B cell (primary cell): ENCODE data around the gene SRRM2. TPM values are rescaled to one million over a fixed set of nuclear protein-coding genes. Genes with fewer than 3 reads are reported as not detected.

ENCODE experiments used
- ATAC-seq: fragments of 200-7000 bp; cut with Tn5 transposase; one replicate; pipeline ENCODE4 v1.10.0; 2021; ENCODE audit warnings: low read depth, mild to moderate bottlenecking, moderate number of reproducible peaks, moderate library complexity
- CTCF ChIA-PET: fragments of 350-600 bp; sonication (Branson Sonifier 250); formaldehyde crosslinking; loops from one replicate; lab custom pipeline; 2021; ENCODE audit warnings: antibody characterized with exemption, inconsistent platforms; lab: Charles Lee
- POLR2A ChIA-PET: fragments of 350-600 bp; sonication (Branson Sonifier 250); formaldehyde crosslinking; loops from one replicate; lab custom pipeline; 2021; ENCODE audit warnings: antibody characterized with exemption; lab: Charles Lee
- DNase-seq: peaks from one replicate; pipeline ENCODE4 v3.0.0; 2013
- H2AFZ ChIP-seq: 2 replicates; pipeline ENCODE4 v1.6.1; 2012; ENCODE audit warnings: mild to moderate bottlenecking, low read depth, low read length; ENCODE audit not compliant: insufficient read depth, poor library complexity, severe bottlenecking
- H3K27ac ChIP-seq, 2 donors: 1 replicate in 1 of 2; 2 replicates in 1 of 2; pipeline ENCODE4 v1.5.1; 2012 to 2013; ENCODE audit warnings: low read length in 2 of 2, mild to moderate bottlenecking in 2 of 2, moderate library complexity in 1 of 2
- H3K27me3 ChIP-seq, 4 experiments: fragments of 200-600 bp in 1 of 4; sonication (generic) in 1 of 4; replicated peaks in 1 of 4; 1 replicate in 2 of 4; 2 replicates in 2 of 4; pipeline versions ENCODE4 v1.6.1 to v1.7.0; 2013 to 2016; ENCODE audit warnings: low read length in 3 of 4, mild to moderate bottlenecking in 2 of 4, mixed read lengths in 1 of 4, moderate library complexity in 1 of 4; ENCODE audit not compliant: insufficient read depth in 4 of 4, control insufficient read depth in 3 of 4; ENCODE audit errors: control extremely low read depth in 1 of 4
- H3K36me3 ChIP-seq, 2 experiments: replicated peaks in 1 of 2; 1 replicate in 1 of 2; 2 replicates in 1 of 2; pipeline versions ENCODE4 v1.6.1 to v1.7.1; 2013; ENCODE audit warnings: low read length in 1 of 2; ENCODE audit not compliant: insufficient read depth in 2 of 2, control insufficient read depth in 1 of 2; ENCODE audit errors: control extremely low read depth in 1 of 2, extremely low read depth in 1 of 2
- H3K4me1 ChIP-seq, 2 donors: fragments of 200-600 bp in 1 of 2; sonication (generic) in 1 of 2; 1 replicate in 1 of 2; 2 replicates in 1 of 2; pipeline versions ENCODE4 v1.5.1 to v1.6.1; 2013 to 2017; ENCODE audit warnings: low read length in 2 of 2; ENCODE audit not compliant: control insufficient read depth in 2 of 2, insufficient read depth in 2 of 2
- H3K4me2 ChIP-seq: replicated peaks from 2 replicates; pipeline ENCODE3; 2012; ENCODE audit warnings: mild to moderate bottlenecking, low read depth, low read length; ENCODE audit not compliant: poor library complexity, severe bottlenecking
- H3K4me3 ChIP-seq, 5 experiments: fragments of 200-600 bp in 1 of 5; sonication (generic) in 1 of 5; 1 replicate in 3 of 5; 2 replicates in 2 of 5; pipeline versions ENCODE4 v1.5.1 to v1.7.0; 2011 to 2016; ENCODE audit warnings: low read length in 4 of 5, mild to moderate bottlenecking in 4 of 5, low read depth in 2 of 5, control low read depth in 1 of 5, moderate library complexity in 1 of 5; ENCODE audit not compliant: insufficient read depth in 1 of 5; ENCODE audit errors: control extremely low read depth in 1 of 5, extremely low read depth in 1 of 5
- H3K79me2 ChIP-seq: fragments of 200-600 bp; sonication (generic); one replicate; pipeline ENCODE4 v1.6.0; 2016; ENCODE audit warnings: low read length; ENCODE audit not compliant: control insufficient read depth, insufficient read depth
- H3K9ac ChIP-seq: fragments of 200-600 bp; sonication (generic); 2 replicates; pipeline ENCODE4 v1.6.1; 2017; ENCODE audit warnings: mild to moderate bottlenecking, low read length, moderate library complexity
- H3K9me3 ChIP-seq, 3 donors: one replicate each; pipeline versions ENCODE4 v1.6.1 to v1.7.1; 2013; ENCODE audit warnings: low read length in 2 of 3; ENCODE audit not compliant: control insufficient read depth in 2 of 3, insufficient read depth in 1 of 3; ENCODE audit errors: control extremely low read depth in 1 of 3
- H4K20me1 ChIP-seq: 2 replicates; pipeline ENCODE4 v1.6.0; 2012; ENCODE audit warnings: mild to moderate bottlenecking, low read length; ENCODE audit not compliant: insufficient read depth, control insufficient read depth, poor library complexity, severe bottlenecking
- H3K27ac Mint-ChIP-seq: one replicate; pipeline ENCODE4 v1.8.0; 2021; ENCODE audit warnings: mixed read lengths
- H3K27me3 Mint-ChIP-seq: one replicate; pipeline ENCODE4 v1.8.0; 2021; ENCODE audit warnings: mixed read lengths
- H3K4me1 Mint-ChIP-seq: one replicate; pipeline ENCODE4 v1.8.0; 2021; ENCODE audit warnings: mixed read lengths
- H3K4me3 Mint-ChIP-seq: one replicate; pipeline ENCODE4 v1.8.0; 2021; ENCODE audit warnings: mixed read lengths
- H3K9me3 Mint-ChIP-seq: one replicate; pipeline ENCODE4 v1.8.0; 2022; ENCODE audit warnings: mixed read lengths; ENCODE audit not compliant: insufficient read depth
- EZH2 ChIP-seq: IDR thresholded peaks from 2 replicates; pipeline ENCODE4 v1.6.1; 2012; ENCODE audit warnings: borderline replicate concordance, low read depth, mild to moderate bottlenecking, moderate library complexity, low read length; ENCODE audit not compliant: insufficient read depth, poor library complexity, severe bottlenecking
- WGBS: methylation state at CpG from one replicate; pipeline ENCODE4 v1.1.5; 2013; ENCODE audit warnings: missing lambda C conversion rate; ENCODE audit not compliant: insufficient coverage; 5-methylcytosine and 5-hydroxymethylcytosine counted together
- intact Hi-C: fragments of 100-400 bp; cut with micrococcal nuclease; formaldehyde crosslinking; loops from one replicate; pipeline ENCODE4 v1.10.0; 2022
- polyA plus RNA-seq: library from polyadenylated mRNA; depleted of rRNA; stranded (reverse); fragments of >200 nt; gene quantifications from 2 replicates; pipeline ENCODE4 v1.2.3, GENCODE V29; 2012
- total RNA-seq, 2 donors: library from RNA; stranded (reverse); fragments of 120-200 nt in 1 of 2; gene quantifications; 1 replicate in 1 of 2; 2 replicates in 1 of 2; pipeline versions ENCODE4 v1.2.3 to v1.2.4, GENCODE V29; 2013 to 2022
- TF ChIP-seq, protein P1 (sequence below): fragments of 200-600 bp; IDR thresholded peaks from one replicate; pipeline ENCODE4 v1.8.0; 2022; ENCODE audit warnings: antibody characterized with exemption, mild to moderate bottlenecking

SRRM2 gene
- total and polyA plus RNA-seq, 2 donors (not counting 1 experiment from before 2014, with no cell fraction given): 1,485 to 1,879 TPM

- no peaks in the 10 kb centered on the region for H3K36me3 ChIP-seq
- no peak for ATAC-seq
- ChIA-PET CTCF (no interaction called here), POLR2A (interaction anchor here (0.6 kb wide), 1 partner anchor 1011 kb away, joined by 3 read pairs; no protein-coding TSS in a partner anchor)
- Mint-ChIP-seq H3K27ac (no peak overlapping the region), H3K9me3 (no peaks in the 10 kb centered on the region), H3K4me3 (peak overlapping the region; percentile 37), H3K4me1 (peaks cover 10% of the 10 kb centered on the region), H3K27me3 (peaks cover 4% of the 10 kb centered on the region)
- peaks cover 0 to 3% (median 0%) of the 10 kb centered on the region in 3 donors for H3K9me3 ChIP-seq
- H3K4me3 ChIP-seq: no peak overlapping the region
- intact Hi-C loops: no loop called here
- H3K79me2 ChIP-seq: no peaks in the 10 kb centered on the region
- no peak overlapping the region for H2AFZ ChIP-seq
- TF ChIP-seq EZH2: no peak
- no peak overlapping the region for H3K27ac ChIP-seq
- DNase-seq: no peak
- no peaks in the 10 kb centered on the region for H3K27me3 ChIP-seq
- peaks cover 7 to 22% of the 10 kb centered on the region in 2 donors for H3K4me1 ChIP-seq
- 58% methylated on average over 10 of the region's 21 CpGs for WGBS
- H4K20me1 ChIP-seq: peaks cover 3% of the 10 kb centered on the region
- no peak overlapping the region for H3K9ac ChIP-seq
- no peak overlapping the region for H3K4me2 ChIP-seq
Measured at GRCh38 chr16:2717383-2718263, 34.8 kb upstream of the SRRM2 start.

GRCh38 chr16:2719328-2720063, 32.9 kb upstream of the SRRM2 start:
- H3K27ac Mint-ChIP-seq: peak overlapping the region; percentile 15

More at GRCh38 chr16:2719328-2720063, 32.9 kb upstream of the SRRM2 start:
- Histone ChIP-seq H3K79me2 (no peaks in the 10 kb centered on the region), H2AFZ (no peak overlapping the region), H3K9ac (no peak overlapping the region), H3K27ac (no peak overlapping the region), H3K4me2 (no peak overlapping the region), H3K4me1 (peaks cover 7 to 22% of the 10 kb centered on the region in 2 donors), H3K9me3 (no peaks in the 10 kb centered on the region), H4K20me1 (peaks cover 3% of the 10 kb centered on the region), H3K4me3 (no peak overlapping the region), H3K27me3 (peaks cover 0 to 3% (median 0%) of the 10 kb centered on the region in 4 experiments), H3K36me3 (no peaks in the 10 kb centered on the region)
- intact Hi-C loops: loop anchor here (2.0 kb wide), 1 partner anchor 57 kb away; the partner anchor contains the start of gene ELOB
- 94% methylated on average over 16 of the region's 16 CpGs for WGBS
- TF ChIP-seq, protein P1, sequence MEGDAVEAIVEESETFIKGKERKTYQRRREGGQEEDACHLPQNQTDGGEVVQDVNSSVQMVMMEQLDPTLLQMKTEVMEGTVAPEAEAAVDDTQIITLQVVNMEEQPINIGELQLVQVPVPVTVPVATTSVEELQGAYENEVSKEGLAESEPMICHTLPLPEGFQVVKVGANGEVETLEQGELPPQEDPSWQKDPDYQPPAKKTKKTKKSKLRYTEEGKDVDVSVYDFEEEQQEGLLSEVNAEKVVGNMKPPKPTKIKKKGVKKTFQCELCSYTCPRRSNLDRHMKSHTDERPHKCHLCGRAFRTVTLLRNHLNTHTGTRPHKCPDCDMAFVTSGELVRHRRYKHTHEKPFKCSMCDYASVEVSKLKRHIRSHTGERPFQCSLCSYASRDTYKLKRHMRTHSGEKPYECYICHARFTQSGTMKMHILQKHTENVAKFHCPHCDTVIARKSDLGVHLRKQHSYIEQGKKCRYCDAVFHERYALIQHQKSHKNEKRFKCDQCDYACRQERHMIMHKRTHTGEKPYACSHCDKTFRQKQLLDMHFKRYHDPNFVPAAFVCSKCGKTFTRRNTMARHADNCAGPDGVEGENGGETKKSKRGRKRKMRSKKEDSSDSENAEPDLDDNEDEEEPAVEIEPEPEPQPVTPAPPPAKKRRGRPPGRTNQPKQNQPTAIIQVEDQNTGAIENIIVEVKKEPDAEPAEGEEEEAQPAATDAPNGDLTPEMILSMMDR: no peak
- no peak for TF ChIP-seq EZH2
- ChIA-PET CTCF (no interaction called here), POLR2A (interaction anchor here (0.7 to 1.2 kb wide), 3 partner anchors 27 to 59 kb away, joined by 3 read pairs; no protein-coding TSS in a partner anchor)
- DNase-seq (no peak), ATAC-seq (no peak)
- H3K9me3 Mint-ChIP-seq: no peaks in the 10 kb centered on the region
- peaks cover 8% of the 10 kb centered on the region for H3K27me3 Mint-ChIP-seq
- H3K4me3 Mint-ChIP-seq: peak overlapping the region; percentile 37
- peaks cover 10% of the 10 kb centered on the region for H3K4me1 Mint-ChIP-seq
